Stimulated activated CD4-positive, alpha-beta T cell treated with anti-CD3 and anti-CD28 coated beads, Interleukin-1b, Interleukin-23, amount 100 ng/mL, for 24 hours (primary cell): ENCODE measurements around the gene HMOX1.
"Not testable (repeated sequence)": the region's sequence is repeated elsewhere in the genome, so short reads cannot be mapped to it uniquely, and the experiment has no call there.

Source experiments
- DNase-seq, 4 experiments: peaks; one replicate each; pipeline ENCODE4 v3.0.0-alpha.2; 2020; ENCODE audit warnings: low read depth in 4 of 4, low spot score in 1 of 4

The HMOX1 gene

DNA sequence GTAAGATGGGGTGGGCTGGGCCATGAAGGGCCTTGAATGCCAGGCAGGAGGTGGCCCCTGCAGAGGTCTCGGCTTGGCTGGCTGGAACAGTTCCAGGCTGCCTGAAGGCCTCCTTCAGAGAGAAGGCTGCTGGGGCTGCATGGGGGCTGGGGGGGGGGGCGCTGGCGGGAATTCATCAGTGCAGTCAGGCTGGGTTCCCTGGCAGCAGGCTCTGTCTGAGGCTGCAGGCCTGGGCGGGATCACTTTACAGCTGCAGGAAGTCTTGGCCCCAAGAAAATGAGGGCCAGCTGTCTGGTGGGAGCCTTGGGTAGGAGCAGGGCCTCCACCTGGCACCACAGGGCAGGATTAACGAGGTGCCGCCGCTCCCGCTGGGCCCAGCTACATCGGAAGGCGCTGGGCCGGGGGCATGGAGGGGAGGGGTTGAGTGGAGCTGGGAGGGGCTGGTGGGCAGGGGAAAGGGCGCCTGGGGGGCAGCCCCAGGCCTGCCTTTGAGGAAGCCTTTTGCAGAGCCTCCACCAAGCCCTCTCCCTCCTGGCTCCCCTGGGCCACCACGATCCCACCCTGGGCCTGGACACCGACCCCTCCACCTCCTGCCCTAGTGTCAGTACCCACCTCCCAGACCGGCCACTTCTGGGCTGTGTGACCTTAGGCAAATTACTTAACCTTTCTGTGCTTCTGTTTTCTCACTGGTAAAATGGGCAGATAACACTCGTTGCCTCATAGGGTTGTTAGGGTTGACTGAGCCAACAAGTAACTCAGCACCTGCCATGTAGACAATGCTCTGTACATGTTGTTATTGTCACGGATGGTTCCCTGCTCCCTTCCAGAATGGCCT lies 31.0 kb upstream of the HMOX1 start:
- DNase-seq, result no peak

DNA sequence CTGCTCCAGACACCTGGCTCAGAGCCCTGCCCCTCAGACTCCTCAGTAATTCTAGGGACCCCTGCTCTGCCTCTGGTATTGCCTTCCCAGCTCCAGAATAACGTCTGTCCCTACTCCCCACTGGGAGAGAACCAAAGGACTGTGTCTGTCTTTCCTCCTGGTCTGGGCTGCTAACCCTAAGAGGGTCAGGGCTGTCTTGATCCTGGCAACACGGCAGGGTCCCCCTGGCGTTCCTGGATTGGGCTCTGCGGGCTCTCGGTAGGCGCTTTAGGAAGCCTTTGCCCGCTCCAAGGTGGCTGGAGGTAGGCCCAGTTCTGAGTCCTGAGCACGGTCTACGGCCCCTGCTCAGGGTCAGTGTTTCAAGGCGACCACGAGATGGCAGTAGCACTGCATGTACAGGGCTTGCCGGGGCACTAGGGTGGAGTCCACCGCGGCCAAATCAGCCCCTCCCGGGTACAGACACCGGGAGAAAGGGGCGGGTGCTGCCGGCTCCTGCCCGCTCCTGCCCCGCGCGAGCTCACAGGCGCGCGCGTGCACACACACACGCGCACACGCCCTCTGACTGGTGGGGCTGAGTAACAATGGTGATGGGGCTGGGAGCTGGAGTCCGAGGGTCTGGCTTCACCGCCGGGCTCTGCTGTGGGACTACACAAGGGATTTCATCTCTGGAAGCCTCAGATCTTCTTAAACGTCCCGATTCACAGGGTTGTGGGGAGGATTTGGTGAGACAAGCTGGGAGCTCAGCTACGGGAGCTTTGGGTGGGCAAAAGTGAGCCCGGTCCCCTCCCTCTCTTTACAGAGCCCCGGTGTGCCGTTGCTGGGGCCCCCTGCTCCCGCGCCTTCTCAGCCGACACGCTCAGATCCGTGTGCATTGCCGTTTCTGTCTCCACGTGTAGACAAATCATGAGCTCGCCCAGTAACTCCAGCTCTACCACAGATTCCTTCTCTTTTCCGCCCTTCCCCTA lies 30.1 kb upstream of the HMOX1 start:
- DNase-seq, result peak; percentile 62 to 81 (median 72)

DNA sequence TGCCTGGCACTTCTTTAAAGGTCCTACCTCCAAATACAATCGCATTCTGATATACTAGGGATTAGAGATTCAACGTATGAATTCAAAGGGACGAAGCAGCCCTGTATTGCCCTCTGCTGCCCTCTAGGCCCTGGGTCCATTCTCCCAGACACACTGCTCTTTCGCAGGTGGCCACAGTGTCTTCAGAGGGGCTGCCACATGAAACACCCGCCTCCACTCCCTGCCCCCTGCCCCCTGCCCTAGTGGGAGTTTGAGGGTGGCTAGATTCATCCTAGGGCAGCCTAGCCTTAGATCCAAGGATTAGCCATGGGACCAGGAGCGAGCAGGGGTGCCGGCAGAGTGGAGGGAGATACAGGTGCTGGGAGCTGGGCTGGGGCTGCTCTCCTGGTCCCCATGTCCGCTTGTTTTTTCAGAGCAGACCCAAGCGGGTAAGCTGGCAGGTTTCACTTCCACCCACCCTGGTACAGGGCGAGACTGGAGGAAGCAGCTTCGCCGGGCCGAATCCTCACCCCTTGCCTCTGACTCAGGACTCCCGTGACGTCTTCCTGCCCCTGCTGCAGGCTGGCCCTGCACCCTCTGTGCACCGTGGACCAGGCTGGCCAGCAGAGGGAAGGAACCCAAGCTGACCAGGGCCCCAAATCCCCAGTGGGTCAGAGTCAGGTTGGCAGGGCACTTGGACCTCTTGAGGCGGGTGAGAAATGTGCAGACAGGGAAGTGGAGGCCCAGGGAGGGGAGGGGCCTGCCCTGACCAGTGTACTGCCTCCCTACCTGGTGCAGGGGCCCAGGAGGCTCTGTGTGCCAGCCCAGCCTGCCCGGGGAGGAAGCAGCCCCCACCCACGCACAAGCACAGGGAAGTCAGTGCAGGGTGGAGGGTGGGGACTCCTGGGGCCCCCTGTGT lies 28.4 kb upstream of the HMOX1 start:
- DNase-seq, result peak in 2 of 4 experiments; percentile 12 to 50

DNA sequence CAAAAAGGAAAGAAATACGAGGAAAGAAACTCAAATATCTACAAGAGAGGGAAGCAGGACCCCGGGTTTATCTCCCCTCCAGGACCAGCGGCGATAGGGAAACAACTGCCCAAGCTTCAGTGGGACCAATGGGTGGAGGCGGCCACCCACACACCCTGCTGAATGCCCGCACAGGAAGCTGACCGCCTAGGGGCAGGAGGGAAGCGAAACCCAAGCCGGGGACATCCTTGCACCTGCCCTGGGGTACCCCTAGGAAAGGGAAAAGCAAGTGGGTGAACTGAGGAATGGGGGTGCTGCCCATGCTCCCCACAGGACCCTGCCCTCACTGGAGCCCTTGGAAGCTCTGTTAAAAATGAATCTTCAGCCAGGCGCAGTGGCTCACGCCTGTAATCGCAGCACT lies 27.6 kb upstream of the HMOX1 start:
- no peak for DNase-seq

DNA sequence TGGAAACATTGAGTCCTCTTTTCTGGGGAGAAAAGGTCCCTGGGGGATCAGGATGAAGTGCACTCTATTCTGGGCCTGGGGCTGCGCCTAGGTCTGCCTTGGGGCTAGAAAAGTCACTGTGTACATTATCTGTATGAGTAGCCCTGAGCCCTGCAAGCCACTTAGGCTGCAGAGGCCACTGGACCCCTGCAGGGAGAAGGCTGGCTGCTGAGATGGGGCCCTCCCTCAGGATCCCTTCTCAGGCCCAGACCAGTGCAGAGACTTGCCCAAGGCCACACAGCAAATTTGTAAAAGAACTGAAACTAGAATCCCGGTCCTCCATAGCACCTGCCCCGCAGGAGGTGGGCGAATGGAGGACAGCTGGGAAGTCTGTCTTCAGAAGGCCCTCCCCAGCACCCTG lies 26.8 kb upstream of the HMOX1 start:
- no peak for DNase-seq

DNA sequence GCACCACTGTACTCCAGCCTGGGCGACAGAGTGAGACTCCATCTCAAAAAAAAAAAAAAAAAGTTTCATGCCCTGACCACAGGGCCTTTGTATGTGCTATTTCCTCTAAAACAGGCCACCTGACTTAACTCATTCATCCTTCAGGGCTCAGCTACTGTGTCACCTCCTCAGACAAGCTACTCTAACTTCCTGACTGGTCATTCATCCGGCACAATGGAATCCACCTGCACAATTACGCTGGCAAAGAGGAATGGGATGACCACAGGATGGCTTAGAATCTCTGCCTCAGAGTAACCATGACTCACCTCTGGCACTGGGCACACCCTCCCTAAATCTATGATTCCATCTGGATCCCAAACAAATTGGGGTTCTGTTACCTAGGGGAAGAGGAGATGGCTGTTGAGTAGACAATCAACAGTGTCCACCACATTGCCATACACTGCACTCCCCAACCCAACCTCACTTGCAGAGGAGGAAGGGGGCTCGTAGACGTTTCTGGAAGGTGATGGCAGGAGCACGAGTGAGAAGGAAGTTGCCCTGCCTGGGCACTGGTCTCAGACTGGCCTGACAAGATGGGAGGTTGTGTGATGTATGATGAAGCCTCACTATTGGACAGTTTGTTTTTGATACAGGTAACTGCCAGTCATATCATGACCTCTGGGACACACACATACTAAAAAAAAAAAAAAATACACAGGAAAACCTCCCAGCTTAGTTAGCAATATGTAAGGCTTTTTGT lies 22.8 kb upstream of the HMOX1 start:
- DNase-seq, result no peak

DNA sequence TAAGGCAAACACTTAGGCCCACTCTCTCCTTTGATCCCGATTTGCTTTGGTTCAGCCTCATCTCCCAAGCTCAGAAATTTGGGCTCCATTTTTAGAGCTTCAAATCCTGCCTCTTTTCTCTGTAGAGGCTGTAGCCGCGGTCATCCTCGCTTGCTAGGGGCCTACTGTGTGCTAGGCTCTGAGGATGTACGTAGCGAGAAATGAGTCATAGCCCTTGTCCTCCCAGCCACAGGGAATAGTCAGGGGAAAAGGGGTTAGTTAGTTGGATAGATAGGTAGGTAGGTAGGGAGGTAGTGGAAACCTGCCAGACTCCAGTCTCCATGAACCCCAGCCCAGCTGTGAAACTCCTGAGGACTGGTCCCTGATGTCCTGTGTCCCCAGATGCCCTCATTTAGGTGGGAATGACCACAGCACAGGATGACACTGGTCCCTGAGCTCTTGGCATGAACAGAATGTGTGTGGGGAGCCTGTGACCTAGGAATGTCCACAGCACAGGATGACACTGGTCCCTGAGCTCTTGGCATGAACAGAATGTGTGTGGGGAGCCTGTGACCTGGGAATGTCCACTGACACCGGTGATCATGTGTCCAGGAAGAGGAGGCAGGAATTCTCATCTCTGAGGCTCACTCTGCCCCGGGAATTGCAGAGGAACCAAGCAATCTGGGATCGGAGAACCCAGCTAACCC lies 21.4 kb upstream of the HMOX1 start:
- DNase-seq, result no peak

DNA sequence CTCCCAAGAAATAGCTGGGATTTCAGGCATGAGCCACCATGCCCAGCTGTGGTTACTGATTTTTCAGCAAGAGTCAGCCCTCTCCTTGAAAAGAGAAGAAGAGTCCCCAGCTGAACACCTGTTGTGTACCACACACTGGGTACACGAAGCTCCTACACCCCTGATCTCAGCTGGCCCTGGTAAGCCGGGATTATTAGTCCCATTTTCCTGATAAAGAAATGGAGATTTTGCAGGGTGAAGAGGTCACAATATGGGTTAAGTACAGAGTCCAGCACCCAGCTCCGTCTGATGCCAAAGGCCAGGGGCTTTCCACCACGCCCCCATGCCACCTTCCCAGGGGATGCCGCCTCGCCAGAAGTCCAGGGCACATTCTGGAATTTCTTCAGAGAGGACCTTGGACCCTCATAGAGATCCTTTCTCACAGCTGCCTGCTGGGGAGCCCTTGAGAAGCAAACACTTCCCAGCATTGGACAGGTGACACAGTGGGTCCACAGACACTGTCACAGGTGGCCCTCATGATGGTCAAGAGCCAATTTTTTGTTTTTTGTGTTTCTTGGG lies 19.8 kb upstream of the HMOX1 start:
- no peak for DNase-seq

DNA sequence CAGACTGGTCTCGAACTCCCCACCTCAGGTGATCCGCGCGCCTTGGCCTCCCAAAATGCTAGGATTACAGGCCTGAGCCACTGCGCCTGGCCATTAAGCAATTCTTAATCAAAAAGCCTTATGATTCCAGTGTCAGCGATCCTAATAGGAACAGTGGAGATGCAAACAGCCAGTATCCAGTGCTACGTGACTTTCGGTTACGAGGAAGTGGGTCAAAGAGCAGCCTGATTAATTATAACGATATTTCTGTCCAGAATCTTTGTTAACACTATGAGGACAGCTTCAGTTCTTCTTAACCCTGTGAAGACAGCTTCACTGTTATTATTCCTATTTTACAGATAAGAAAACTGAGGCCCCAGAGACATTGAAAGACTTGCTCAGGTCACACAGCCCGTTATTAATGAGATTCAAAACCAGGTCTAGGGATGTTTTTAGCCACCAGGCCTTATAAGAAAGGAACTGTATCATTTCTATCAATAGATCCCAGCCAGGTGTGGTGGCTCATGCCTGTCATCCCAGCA lies 17.3 kb upstream of the HMOX1 start:
- DNase-seq, result no peak

DNA sequence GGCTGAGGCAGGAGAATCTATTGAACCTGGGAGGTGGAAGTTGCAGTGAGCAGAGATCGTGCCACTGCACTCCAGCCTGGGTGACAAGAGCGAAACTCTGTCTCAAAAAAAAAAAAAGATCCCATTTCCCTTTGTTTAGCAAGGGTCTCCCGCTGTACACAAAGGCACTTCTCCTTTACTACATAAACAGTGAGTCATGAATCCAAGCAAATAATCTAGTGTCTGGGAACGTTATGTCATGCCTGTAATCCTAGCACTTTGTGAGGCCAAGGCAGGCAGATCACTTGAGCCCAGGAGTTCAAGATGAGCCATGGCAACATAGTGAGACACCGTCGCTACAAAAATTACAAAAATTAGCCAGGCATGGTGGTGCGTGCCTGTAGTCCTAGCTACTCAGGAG lies 16.7 kb upstream of the HMOX1 start:
- DNase-seq, result not testable (repeated sequence)

DNA sequence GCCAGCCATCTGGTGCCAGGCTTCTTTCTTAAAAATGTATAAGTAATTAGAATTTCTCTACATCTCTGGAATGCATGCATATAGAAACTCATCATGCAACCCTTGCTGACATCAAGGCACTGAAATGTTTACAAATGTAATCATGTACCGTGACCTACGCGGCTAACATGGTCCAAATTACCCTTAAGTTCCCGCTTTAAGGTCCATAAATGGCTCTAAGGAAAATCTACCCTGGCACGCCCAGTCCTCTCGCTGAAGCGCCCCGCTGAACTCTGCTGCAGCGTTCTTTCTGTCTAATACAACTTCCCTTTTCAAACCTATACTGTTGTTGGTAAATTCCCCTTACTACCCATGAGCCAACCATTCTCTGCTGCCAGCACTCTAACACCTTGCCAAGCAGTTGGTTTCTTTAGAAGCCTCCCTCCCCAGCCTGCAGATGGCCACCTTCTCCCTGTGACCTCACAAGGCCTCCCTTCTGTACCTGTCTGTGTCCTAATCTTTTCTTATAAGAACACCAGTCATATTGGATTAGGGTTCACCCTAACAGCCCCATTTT lies 13.5 kb upstream of the HMOX1 start:
- DNase-seq, result no peak

DNA sequence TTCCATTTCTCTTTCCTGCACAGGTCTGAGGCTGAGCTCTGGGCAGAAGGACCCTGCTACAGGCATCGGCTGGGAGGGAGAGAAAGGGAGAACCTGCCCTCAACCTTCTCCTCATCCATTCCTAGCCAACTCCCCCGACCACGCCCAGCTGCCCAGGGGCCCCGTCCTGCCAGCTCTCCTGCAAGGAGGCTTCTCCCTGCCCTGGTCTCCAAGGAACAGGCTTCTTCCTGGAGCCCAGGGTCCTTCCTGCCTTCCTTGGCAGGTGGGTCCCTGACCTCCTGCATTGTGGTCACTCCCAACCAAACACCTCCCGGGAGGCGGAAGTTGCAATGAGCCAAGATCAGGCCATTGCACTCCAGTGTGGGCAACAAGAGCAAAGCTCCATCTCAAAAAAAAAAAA lies 12.5 kb upstream of the HMOX1 start:
- no peak for DNase-seq

DNA sequence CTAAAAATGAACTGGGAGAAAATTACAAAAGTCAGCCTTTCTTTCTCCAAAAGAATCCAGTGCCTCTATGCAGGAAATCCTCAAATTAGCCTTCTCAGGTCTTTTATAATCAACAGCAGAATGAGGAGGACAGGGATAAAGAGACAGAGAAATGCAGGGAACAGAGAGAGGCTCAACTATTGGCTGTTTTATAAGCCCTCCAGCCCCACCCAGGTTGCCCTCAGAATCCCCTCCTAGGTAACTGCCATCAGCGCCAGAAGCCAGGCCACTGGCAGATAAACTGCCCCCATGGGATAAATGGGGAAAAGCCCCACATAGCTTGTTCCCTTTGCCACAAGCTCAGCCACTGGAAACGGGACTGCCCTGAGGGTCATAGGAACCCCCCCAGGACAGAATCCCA lies 10.9 kb upstream of the HMOX1 start:
- DNase-seq, result no peak

DNA sequence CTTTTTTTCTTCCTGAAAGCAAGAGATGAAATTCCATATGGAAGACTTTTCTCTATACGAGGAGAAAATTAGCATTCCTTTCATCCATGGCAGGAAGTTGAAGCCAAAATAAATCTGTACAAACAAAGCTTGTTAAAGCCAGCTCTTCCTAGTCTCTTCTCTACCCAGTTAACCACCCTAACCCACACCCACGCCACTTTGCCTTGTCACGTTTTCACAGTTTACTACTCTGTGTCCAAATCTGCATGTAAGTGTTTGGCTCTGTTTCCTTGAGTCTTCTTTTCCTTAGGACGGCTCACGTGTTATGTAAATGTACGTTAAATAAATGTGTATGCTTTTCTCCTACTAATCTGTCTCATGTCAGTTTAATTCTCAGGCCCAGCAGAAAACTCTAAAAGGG lies 7.1 kb upstream of the HMOX1 start:
- no peak for DNase-seq

DNA sequence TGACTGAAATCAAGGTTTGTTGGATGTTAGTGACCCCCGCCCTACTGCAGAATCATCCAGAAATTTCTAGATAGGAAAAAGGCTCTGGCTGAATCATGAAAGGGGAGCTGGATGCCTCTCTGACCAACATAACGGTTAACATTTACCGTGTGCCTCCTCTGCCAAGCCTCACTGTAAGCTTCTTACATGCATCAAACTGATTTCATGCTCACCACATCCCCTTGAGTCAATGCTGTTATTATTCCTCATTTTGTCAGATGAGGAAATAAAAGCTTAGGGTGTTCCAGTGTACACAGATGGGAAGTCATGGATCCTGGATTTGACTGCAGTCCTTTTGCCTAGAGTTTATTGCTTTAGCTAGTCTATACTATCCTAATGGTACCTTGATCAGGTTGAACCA lies 5.9 kb upstream of the HMOX1 start:
- no peak for DNase-seq

DNA sequence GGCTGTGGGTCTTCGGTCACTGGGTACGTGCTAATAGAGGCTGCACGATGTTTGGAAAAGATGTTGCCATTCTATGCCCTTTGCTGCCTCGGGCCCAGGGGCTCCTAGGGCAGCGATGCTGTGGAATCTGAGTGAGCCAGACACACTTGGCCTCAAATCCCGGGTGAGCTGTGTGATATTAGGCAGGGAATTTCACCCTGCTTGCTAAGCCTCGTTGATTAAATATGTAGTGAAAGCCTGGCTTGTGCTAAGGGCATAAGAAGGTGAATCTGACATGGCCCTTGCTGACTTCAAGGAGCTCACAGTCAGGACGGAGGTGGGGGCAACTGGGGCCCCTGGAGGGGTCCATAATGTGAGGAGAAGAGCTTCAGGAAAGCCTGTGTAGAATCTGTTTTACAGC lies 5.4 kb upstream of the HMOX1 start:
- no peak for DNase-seq

DNA sequence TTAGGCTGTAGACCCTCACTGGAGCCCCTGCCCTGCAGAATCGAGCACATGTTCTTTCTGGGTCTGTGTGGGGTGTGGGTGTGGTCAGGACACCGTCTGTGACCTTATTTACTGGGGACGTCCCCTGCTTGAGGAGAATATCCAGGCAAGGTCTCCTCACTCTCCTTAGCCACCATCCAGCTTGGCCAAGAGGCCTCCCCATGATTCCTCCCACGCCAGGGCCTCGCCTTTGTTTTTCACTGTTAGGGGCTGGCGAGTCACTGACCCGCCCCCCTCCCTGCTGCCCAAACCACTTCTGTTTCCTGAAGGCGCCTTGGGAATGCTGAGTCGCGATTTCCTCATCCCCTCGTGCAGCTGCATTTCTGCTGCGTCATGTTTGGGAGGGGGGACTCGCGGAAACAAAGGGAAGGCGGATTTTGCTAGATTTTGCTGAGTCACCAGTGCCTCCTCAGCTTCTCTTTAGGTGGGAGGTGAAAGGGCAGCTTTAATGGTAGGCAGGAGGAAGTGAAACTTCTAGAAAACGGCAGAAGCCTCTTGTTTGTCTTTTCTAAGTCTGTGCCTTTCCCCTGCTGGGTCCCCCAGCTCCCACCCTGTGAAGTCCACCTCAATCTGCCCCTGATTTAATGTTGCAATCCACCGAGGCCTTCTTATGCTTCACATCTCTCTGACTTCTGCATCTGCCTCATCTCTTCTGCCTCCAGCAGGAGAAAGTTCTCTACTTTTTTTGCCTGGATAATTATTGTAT lies 4.0 kb upstream of the HMOX1 start:
- no peak for DNase-seq

DNA sequence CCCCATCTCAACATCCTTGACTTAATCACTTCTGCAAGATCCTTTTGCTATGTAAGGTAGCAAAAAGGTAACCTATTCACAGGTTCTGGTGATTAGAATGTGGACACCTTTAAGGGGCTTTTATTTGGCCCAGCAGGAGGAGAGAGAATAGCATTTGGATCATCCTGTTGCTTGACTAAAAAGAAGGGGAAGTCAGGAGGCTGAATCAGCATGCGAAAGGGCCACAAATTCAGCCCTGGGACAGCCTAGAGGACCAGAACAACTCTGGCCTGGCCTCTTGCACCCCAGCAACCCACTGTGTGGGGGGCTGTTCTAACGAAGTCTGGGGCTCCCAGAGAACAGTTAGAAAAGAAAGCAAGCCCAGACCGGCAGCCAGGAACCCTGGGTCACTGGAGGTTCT lies 3.2 kb upstream of the HMOX1 start:
- DNase-seq, result no peak
